Measurements from ENCODE around the gene GLCE.
"Not testable (repeated sequence)": the region's sequence is repeated elsewhere in the genome, so short reads cannot be mapped to it uniquely, and the experiment has no call there.

The GLCE gene

DNA sequence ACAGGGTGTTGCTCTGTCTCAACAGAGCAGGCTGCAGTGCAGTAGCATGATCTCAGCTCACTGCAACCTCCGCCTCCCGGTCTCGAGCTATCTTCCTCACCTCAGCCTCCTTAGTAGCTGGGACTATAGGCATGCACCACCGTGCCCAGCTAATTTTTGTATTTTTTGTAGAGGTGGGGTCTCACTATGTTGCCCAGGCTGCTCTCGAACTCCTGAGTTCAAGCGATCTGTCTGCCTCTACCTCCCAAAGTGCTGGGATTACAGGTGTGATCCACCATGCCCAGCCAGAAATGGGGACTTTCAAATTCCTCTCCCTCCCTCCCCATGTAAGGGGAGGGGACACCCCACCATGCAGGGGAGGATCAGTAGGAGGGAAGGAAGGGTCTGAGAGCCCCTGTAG lies 141.7 kb downstream of the GLCE start:
- not testable (repeated sequence) for DNase-seq

DNA sequence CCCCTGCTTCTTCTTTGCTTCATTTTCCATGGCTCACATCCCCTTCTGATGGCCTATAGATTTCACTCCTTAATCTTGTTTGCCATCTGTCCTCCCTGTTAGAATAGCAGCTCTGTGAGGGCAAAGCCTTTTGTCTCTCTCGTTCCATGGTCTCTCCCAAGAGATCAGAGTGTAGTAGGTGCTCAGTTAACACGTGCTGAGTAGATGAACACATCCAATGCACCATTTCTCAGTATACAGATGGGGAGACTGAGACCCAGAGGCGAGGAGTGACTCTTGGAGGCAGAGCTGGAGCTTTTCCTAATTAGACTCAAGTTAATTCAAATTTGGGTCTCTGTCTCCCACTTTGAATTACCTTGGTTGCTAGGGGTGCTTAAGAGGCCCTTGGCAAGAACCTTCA lies 142.5 kb downstream of the GLCE start:
- no peak for DNase-seq

DNA sequence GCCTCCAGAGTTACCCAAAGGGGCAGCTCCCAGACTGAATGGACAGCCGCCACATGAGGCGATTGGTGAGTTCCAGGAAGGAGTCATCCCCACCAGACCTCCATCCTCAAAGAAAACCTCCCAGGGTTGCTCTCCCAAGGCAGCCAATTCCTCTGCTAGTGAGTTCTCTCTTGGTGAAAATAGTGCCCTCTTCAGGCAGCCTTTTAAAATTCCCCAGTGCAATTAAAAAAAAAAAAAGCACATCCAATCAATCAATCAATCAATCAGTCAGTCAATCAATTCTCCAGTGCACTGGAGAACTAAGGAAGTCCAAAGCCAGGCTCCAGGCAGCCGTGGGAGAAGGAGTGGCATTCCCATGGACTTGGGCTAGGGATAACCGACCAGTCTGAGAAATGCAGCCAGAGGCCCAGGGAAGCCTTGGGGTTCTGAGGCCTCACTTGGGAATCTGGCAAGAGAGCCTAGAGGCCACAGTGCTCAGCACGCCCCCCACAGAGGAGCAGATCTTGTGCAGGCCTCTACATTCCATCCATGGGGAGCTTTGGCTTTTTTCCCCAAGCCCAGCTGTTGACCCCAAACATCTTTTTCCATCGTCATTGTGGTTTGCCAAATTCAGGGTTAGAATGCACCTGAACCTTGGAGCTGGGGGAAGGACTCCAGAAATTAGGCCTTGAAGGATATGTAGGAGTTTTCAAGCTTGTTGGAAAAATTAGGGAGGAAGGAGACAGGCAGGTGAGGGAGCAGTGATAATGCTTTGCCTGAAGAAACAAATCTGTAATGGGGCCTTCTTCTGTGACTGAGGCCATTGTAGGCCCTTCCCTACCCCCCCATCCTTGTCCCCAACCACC lies 143.1 kb downstream of the GLCE start:
- DNase-seq = no peak

DNA sequence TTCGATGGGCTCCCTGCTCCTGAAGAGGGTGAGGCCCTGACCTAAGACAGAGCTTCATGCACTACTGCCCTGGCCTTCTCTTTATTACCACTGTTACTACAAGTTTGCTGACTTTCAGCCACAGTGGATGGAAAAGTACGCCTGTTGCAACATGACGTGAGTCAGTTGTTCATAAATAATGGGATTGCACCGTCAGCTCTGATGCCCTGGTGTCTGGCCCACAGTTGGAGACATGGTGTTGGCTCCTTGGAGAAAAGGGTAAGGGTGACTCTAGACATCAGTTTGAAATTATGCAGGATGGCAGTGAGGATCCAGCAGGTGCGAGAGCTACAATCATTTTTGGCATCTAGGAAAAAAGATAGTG lies 143.7 kb downstream of the GLCE start:
- DNase-seq = no peak

DNA sequence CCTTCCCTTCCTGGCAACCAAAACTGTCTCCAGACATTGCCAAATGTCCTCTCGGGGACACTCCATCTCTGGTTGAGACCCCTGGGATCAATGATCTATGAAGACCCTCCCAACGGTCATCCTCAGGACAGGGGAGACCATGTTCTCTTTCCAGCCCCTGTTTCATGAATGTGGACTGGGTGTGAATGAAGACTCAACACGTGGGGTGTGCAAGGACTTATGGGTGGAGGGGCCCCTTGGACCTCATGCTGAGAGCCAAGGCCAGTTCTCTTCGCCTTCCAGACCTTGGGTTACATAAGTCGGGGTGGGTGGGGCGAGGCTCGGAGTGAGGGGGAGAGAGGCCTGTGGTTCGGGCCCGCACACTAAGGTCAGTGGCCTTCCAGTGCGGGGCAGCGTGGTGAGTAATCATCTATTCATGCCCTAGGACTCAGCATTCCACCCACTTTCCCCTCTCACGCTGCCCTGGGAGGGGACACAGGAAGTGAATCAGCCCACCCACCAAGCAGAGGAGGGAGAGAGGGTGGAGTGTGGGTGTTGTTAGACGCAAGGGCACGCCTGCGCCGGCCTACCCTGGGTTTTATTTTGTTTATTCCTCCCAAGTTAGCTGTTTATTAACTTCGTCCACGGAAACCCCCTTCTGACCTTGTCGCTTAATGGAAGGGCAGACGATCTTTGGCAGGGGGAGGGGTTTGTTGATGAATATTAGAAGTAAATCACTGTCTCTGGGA lies 144.9 kb downstream of the GLCE start:
- DNase-seq = no peak

DNA sequence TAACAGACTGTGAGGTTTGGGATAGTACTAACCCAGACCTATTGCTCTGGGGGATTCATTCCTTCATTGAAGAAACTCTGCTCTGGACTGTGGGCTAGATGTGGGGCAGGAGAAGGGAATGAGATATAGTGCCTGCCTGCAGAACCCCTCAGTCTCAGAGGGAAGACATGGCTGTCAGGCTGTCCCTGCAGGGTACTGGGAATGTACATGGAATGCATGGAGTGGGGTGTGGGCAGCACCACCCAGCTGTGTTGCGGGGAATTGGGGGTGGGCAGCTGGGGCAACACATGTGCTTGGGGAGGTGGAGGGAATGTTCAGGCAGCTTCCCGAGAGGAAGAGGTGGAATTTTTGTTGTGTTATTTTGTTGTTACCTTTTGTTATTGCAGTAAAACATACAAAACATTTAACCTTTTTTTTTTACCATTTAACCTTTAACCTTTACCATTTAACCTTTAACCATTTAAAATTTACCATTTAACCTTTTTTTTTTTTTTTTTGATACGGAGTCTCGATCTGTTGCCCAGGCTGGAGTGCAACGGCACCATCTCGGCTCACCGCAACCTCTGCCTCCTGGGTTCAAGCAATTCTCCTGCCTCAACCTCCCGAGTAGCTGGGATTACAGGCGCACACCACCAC lies 145.6 kb downstream of the GLCE start:
- DNase-seq = no peak

DNA sequence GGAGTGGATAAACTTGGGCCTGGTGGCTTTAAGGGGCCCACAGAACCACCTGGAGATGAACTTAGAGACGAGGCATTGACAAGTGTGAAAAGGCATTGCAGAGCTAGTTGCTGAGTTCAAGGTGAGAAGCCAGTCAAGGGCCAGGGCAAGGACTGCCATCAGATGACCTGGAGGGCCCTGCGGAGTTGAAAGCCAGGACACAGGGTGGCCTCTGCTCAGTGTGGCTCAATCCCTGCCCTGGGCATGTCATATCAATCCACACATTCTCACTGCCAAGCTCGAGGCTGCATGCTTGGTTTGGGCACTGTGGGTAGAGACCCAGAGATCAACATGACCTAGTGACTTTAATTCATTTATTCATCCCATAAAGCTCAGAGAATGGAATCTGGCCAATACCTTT lies 147.5 kb downstream of the GLCE start:
- no peak for DNase-seq

DNA sequence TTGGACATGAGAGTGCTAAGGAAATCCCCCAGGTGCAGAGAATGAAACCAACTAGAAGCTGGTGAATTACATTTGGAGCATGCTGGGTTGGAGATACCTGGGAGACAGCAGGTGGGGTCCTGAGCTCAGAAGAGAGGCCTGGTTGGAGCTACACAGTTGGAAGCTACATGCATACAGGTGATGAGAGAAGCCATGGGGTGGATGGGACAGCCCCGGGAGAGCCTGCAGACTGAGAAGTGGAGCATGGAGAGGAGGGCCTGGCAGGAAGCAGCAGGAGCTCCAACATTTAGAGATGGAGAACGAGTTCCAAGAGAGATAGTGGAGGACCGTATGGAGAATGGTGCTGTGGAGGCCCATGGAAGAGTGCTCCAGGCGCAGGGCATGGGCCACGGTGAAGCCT lies 148.5 kb downstream of the GLCE start:
- no peak for DNase-seq

DNA sequence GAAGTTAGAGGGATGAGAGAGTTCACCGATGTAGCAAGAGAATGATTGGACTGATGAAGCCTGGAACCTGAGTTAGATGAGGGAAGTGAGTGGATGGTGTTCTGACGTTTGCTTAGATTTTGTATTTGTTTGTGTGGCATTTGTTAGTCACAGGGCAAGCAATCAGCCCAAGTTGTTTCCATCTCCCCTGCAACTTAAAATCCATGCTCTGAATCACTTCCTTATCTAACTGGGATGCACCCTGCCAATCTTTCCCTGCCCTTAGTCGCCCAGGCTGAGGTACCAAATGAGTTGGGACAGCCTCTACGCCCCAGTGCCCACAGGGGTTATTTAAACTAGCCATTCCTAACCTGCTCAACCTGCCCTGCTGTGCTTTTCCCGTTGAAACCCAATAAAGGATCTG lies 150.9 kb downstream of the GLCE start:
- DNase-seq = no peak

DNA sequence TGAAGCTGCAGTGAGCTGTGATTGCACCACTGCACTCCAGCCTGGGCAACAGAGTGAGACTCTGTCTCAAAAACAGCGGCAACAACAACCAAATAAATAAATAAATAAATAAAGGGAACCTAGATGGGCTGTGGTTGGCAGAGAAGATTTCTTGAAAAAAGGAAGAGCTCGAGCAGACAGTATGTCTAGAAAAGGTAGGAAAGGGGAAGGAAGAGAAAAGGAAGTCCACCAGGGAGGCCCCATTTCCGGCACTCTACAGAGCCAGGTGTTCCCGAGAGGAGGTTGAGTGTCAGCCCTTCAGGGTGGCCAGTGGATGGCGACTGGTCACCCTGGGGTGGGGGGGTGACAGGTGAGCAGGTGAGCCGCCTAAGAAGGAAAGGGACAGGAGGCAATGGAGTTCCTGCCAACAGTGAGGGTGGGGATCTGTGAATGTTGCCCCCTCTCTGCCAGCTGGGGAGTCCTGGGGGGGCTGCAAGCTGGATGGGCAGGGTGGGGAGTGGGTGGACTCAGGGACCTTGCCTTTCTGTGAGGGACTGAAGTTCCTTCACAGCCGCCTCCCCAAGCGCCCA lies 153.1 kb downstream of the GLCE start:
- peak; percentile 57 for DNase-seq

DNA sequence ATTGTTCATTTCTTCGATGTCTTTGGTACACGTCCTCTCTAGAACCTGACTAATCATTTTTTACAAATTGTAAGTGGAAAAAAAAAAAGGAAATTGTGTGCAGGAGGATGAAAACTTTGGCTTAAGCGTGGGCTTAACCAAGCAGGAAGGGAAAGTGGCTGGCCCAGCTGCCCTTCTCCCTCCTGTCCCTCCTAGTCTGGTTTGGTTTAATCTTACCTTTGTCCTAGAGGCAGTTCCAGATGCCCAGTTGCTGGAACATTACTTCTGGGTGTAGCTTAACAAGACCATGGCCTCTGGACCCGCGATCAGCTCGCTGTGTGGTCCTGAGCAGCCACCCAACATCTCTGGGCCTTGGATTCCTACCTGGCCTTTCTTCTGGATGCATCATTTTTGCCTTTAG lies 153.7 kb downstream of the GLCE start:
- DNase-seq = peak; percentile 2

DNA sequence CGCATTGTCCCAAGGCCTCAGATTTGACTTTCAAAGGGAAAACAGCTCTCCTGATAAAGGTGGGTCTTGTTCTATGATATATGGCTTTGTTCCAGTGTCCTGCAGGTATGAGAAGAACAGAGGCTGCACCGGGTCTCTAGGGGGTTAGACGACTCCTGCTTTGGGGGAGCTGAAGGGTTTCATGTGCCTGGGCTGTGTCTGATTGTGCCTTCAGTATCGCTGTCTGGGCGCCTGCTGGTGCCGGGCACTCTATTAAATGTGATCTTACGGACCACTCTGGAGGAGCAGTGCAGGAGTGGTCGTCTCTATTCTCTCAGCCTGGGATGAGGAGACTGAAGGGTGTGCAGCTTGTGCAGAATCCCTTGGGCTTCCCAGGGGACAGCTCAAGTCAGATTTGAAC lies 154.3 kb downstream of the GLCE start:
- DNase-seq = no peak

DNA sequence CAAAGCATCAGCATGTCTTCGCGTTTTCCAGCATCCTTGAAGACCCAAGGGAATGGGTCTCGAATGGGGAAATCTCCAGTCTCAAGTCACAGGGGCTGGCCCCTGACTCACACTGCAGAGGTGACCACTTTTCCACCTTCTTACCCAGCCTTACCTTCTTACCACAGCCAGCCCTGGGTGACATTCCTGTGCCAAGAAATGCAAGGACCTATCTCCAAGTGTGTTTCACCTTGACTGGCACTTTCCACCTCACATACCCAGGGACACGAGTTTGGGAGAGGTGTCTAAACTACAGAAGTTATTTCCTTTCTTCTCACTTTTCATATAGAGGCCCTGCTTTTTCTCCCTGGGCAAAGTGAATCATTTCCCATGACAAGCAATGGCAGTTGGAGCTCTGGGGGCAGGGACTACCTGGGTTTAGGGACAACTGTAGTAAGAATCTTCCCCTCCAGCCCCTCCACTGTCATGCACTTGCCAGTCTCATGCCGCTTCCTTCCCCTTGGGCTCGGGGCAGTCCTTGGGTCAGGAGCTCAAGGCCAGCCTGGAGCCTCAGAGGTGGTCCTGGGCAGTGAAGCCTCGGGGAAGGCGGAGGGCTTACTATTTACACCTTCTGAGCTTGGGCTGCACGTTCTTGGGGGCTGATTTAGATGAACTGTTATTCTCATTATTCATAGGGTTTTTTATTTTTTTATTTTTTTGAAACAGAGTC lies 155.1 kb downstream of the GLCE start:
- no peak for DNase-seq

DNA sequence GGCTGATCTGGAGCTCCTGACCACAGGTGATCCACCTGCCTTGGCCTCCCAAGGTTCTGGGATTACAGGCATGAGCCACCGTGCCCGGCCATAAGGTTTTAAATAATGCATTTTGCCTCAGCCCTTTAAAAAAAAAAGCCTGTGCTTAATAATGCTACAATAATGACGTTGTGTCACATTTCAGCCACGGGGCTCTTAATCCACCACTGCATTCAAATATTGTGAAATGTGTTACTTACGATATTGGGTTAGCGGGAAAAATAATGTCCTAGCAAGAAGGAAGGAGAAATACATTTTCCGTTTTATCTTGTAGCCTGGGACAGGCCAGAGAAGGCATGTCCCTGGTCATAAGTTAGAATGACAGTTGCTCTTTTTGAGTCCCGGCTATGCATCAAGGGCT lies 155.9 kb downstream of the GLCE start:
- no peak for DNase-seq

DNA sequence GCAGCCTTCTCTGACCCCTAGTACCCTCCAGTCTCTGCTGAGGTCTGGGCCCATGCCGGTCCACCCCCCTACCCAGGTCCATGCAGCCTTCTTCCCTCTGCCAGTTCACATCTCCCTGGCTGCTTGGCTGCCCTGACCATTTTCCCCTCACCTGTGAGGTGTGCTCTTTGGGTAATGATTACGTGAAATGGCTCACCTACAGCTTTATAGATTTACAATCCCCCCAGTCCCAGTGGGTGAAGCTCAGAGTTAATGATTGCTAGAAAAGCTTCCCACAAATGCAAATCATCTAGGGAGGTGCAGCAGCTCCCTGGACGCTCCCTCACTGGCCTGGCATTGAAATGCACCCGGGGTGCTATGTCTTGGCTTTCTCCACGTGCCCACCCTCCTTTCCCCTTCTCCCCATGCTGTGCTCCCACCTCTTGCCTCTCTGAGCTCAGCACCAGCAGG lies 157.0 kb downstream of the GLCE start:
- DNase-seq = no peak

DNA sequence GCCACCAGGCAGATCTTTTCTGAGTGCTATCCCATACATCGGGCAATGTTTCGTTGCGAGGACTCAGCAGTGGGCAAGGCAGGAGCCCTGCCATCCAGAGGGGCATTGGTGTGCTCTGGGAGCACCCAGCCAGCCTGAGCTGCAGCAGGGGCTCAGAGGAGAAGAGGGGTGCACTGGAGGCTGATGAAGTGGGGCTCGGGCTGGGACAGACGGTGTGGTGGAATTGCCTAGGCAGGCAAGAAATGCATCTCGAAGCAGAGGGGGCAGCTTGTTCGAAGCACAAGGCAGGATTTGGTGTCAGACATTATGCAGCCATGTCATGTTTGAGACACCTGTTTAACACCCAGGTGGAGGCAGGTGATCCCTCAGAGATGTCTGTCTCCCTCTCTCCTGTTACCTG lies 157.6 kb downstream of the GLCE start:
- no peak for DNase-seq

DNA sequence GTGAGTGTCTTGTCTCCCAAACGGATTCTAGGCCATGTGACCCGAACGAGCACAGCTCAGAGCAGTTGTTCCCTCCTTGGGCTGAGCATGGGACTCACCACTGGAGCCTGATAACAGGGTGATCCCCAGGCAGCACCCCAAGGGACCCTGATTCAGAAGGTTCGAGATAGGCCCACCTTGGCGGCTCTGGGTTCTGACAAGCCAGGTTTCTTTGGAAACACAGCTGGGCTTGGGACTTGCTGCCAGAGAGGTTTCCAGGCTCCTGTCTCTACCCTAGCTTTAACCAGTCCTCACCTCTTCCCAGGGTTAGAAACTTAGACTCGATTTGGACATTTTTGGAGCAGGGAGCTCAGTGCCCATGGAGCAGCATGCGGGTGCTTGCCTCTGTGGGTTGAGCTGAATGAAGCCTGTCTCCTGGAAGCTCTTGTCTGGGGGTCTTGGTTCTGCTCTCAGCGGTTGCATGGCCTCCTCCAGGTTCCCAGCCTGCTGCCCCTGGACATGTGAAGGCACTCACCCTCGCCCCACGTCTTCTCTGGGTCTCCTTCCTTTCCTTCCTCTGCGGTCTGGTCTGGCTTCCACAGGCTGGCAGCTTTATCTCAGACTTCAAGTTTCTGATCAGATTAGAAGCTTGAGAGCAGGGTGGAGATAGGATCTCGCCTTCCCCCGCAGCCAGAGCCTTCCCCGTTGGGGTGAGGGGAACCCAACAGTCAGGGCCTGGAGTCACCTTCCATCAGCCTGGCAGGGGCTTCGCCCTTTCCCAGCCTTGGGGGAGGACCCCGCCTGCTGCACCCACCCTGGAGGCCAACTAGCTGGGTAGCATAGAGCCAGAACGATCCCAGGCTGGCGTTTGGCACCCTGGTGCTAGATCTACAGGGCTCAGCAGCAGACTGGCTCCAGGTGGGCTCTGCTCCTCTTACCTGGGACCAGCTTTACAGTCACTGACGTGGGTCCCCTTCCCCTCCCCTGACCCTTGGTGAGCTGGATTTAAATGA lies 159.2 kb downstream of the GLCE start:
- DNase-seq = peak; percentile 57

DNA sequence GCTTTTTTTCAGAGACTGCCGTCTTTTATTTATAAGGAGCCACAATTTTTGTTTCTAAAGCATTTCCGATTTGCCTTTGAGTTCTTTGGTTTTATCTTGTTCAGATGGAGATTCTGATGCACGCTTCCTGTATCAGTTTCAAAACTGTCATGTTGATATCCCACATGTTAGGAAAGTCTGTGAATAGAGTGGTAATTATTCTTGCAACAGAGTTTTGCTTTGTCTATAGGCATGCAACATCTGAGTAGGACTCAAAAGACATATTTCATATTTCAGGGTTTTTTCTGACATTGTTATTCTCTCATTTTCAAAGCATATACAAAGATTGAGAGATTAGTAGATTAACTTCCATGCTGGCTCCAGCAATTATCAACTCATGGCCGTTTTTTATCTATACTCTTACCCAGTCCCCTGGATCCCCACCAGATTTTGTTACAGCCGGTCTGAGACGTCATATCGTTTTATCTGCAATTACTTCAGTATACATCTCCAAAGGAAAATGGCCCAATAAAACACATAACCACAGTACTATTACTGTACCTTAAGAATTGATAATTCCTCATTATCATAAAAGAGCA lies 160.6 kb downstream of the GLCE start:
- DNase-seq = peak; percentile 59

All from GF-D8 (cell line).